Measurements from ENCODE around the gene PROSER1. TPM values are rescaled to one million over a fixed set of nuclear protein-coding genes. Genes with fewer than 3 reads are reported as not detected.

Gene PROSER1
- total and polyA plus RNA-seq, 9 of the 15 experiments (the other 6 are each of a cell fraction or from before 2014, with no cell fraction given): 9.2 to 36.2 (median 10.4) TPM

DNA sequence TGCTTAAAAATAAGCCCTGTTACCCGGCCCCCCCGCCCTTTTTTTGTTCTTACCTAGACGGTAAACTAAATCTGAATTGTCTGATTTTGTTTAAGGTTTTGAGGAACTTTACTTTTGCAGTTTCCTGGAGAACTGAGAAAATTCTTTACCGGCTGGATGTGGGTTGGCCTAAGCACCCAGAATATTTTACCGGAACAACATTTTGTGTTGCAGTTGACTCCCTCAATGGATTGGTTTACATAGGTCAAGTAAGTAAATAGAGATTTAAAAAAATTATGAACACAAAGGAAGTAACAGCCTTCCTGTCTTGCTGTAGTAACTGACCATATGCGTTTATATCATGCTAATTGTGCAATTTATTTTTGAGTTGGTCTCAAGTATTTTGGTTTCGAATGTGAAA lies 1.2 kb upstream of the PROSER1 start (continued):
- TF ChIP-seq, protein P1, sequence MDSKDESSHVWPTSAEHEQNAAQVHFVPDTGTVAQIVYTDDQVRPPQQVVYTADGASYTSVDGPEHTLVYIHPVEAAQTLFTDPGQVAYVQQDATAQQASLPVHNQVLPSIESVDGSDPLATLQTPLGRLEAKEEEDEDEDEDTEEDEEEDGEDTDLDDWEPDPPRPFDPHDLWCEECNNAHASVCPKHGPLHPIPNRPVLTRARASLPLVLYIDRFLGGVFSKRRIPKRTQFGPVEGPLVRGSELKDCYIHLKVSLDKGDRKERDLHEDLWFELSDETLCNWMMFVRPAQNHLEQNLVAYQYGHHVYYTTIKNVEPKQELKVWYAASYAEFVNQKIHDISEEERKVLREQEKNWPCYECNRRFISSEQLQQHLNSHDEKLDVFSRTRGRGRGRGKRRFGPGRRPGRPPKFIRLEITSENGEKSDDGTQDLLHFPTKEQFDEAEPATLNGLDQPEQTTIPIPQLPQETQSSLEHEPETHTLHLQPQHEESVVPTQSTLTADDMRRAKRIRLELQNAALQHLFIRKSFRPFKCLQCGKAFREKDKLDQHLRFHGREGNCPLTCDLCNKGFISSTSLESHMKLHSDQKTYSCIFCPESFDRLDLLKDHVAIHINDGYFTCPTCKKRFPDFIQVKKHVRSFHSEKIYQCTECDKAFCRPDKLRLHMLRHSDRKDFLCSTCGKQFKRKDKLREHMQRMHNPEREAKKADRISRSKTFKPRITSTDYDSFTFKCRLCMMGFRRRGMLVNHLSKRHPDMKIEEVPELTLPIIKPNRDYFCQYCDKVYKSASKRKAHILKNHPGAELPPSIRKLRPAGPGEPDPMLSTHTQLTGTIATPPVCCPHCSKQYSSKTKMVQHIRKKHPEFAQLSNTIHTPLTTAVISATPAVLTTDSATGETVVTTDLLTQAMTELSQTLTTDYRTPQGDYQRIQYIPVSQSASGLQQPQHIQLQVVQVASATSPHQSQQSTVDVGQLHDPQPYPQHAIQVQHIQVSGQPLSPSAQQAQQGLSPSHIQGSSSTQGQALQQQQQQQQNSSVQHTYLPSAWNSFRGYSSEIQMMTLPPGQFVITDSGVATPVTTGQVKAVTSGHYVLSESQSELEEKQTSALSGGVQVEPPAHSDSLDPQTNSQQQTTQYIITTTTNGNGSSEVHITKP (IDR thresholded peaks at IDR 0.05; ENCODE audit: partially characterized antibody): no peak
- TF ChIP-seq RAD51 (IDR thresholded peaks at IDR 0.05; ENCODE audit: borderline replicate concordance, low read depth) (no peak), FOXA1 (IDR thresholded peaks at IDR 0.05; ENCODE audit: borderline replicate concordance) (no peak), MTF1 (CRISPR knock-in tag; IDR thresholded peaks at IDR 0.05; ENCODE audit: borderline replicate concordance) (no peak)
- TF ChIP-seq, protein P2, sequence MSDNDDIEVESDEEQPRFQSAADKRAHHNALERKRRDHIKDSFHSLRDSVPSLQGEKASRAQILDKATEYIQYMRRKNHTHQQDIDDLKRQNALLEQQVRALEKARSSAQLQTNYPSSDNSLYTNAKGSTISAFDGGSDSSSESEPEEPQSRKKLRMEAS (CRISPR knock-in tag; IDR thresholded peaks at IDR 0.05): no peak
- TF ChIP-seq, protein P3, sequence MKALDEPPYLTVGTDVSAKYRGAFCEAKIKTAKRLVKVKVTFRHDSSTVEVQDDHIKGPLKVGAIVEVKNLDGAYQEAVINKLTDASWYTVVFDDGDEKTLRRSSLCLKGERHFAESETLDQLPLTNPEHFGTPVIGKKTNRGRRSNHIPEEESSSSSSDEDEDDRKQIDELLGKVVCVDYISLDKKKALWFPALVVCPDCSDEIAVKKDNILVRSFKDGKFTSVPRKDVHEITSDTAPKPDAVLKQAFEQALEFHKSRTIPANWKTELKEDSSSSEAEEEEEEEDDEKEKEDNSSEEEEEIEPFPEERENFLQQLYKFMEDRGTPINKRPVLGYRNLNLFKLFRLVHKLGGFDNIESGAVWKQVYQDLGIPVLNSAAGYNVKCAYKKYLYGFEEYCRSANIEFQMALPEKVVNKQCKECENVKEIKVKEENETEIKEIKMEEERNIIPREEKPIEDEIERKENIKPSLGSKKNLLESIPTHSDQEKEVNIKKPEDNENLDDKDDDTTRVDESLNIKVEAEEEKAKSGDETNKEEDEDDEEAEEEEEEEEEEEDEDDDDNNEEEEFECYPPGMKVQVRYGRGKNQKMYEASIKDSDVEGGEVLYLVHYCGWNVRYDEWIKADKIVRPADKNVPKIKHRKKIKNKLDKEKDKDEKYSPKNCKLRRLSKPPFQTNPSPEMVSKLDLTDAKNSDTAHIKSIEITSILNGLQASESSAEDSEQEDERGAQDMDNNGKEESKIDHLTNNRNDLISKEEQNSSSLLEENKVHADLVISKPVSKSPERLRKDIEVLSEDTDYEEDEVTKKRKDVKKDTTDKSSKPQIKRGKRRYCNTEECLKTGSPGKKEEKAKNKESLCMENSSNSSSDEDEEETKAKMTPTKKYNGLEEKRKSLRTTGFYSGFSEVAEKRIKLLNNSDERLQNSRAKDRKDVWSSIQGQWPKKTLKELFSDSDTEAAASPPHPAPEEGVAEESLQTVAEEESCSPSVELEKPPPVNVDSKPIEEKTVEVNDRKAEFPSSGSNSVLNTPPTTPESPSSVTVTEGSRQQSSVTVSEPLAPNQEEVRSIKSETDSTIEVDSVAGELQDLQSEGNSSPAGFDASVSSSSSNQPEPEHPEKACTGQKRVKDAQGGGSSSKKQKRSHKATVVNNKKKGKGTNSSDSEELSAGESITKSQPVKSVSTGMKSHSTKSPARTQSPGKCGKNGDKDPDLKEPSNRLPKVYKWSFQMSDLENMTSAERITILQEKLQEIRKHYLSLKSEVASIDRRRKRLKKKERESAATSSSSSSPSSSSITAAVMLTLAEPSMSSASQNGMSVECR (CRISPR knock-in tag; IDR thresholded peaks at IDR 0.05): no peak
